Stimulated activated CD8-positive, alpha-beta memory T cell treated with anti-CD3 and anti-CD28 coated beads, Interleukin-4, amount 100 ng/mL, for 4 hours (primary cell): ENCODE measurements around the gene KRT14.
"Not testable (repeated sequence)": the region's sequence is repeated elsewhere in the genome, so short reads cannot be mapped to it uniquely, and the experiment has no call there.

Experiments used
- DNase-seq, 2 donors: peaks; one replicate each; pipeline ENCODE4 v3.0.0-alpha.2; 2020; ENCODE audit warnings: low read depth in 2 of 2, low spot score in 1 of 2

The KRT14 gene

GRCh38 chr17:41623184-41623861 lies 36.6 kb upstream of the KRT14 start:
- DNase-seq = not testable (repeated sequence)

GRCh38 chr17:41622340-41623183 lies 35.9 kb upstream of the KRT14 start:
- not testable (repeated sequence) for DNase-seq

GRCh38 chr17:41621916-41622315 lies 35.2 kb upstream of the KRT14 start:
- DNase-seq = no peak

- DNase-seq = not testable (repeated sequence)
Observed at GRCh38 chr17:41621435-41621817, 34.7 kb upstream of the KRT14 start.

GRCh38 chr17:41620583-41621434 lies 34.1 kb upstream of the KRT14 start:
- no peak for DNase-seq

- DNase-seq = not testable (repeated sequence)
Observed at GRCh38 chr17:41619927-41620582, 33.4 kb upstream of the KRT14 start.

- DNase-seq = no peak
Observed at GRCh38 chr17:41619036-41619926, 32.6 kb upstream of the KRT14 start.

- no peak for DNase-seq
Observed at GRCh38 chr17:41618341-41619035, 31.8 kb upstream of the KRT14 start.

- no peak for DNase-seq
Observed at GRCh38 chr17:41617698-41618097, 31.0 kb upstream of the KRT14 start.

GRCh38 chr17:41617136-41617535 lies 30.4 kb upstream of the KRT14 start:
- DNase-seq = no peak

GRCh38 chr17:41616486-41616885 lies 29.8 kb upstream of the KRT14 start:
- DNase-seq = not testable (repeated sequence)

- DNase-seq = no peak
Observed at GRCh38 chr17:41615454-41615853, 28.8 kb upstream of the KRT14 start.

GRCh38 chr17:41614767-41615166 lies 28.1 kb upstream of the KRT14 start:
- DNase-seq = not testable (repeated sequence)

GRCh38 chr17:41614098-41614497 lies 27.4 kb upstream of the KRT14 start:
- DNase-seq = no peak

GRCh38 chr17:41613277-41614082 lies 26.8 kb upstream of the KRT14 start:
- DNase-seq = no peak

- not testable (repeated sequence) for DNase-seq
Observed at GRCh38 chr17:41612376-41613160, 25.9 kb upstream of the KRT14 start, which contains the start of gene KRT16. Gene KRT16, minus strand, starts transcription at chr17:41612767. Its CDS starts 79 bp downstream, at chr17:41612688.

GRCh38 chr17:41610965-41611640 lies 24.4 kb upstream of the KRT14 start:
- no peak for DNase-seq
